Measurements from ENCODE around the gene WDR38.

Gene WDR38

GRCh38 chr9:124829334-124829669 is 24.0 kb upstream of the WDR38 start:
- H3K4me2 ChIP-seq (ENCODE audit: low read depth, low read length, poor library complexity, severe bottlenecking): no peak overlapping the region
- H3K4me1 ChIP-seq (ENCODE audit: insufficient read depth, low read length, poor library complexity, severe bottlenecking): no peaks in the 10 kb centered on the region
- TF ChIP-seq CTCF (conservative IDR thresholded peaks at IDR 0.05; ENCODE audit: low read length) (no peak), EZH2phosphoT487 (IDR thresholded peaks at IDR 0.05; ENCODE audit: borderline replicate concordance) (no peak)
- no peaks in the 10 kb centered on the region for H3K9me3 ChIP-seq (ENCODE audit: insufficient read depth, low read depth, low read length)
- H3K9ac ChIP-seq (ENCODE audit: low read depth, low read length, poor library complexity, severe bottlenecking): no peak overlapping the region
- H3K27me3 ChIP-seq (ENCODE audit: insufficient read depth, low read length, poor library complexity, severe bottlenecking): no peaks in the 10 kb centered on the region
- H3K36me3 ChIP-seq (ENCODE audit: insufficient read depth, low read length): no peaks in the 10 kb centered on the region
- no peaks in the 10 kb centered on the region for H4K20me1 ChIP-seq (ENCODE audit: insufficient read depth, low read length, poor library complexity, severe bottlenecking)
- no peak overlapping the region for H2AFZ ChIP-seq (ENCODE audit: low read length)
- H3K79me2 ChIP-seq (ENCODE audit: insufficient read depth, low read length): no peaks in the 10 kb centered on the region
- no peak overlapping the region for H3K4me3 ChIP-seq (ENCODE audit: low read length, poor library complexity, severe bottlenecking)
- no peaks in the 10 kb centered on the region for H3F3A ChIP-seq (ENCODE audit: low read depth)
- H3K9me2 ChIP-seq (replicated peaks; ENCODE audit: low read depth, low read length): no peaks in the 10 kb centered on the region

GRCh38 chr9:124830593-124830992 is 22.7 kb upstream of the WDR38 start:
- no peaks in the 10 kb centered on the region for H3K9me3 ChIP-seq (ENCODE audit: insufficient read depth, low read depth, low read length)
- no peaks in the 10 kb centered on the region for H3K4me1 ChIP-seq (ENCODE audit: insufficient read depth, low read length, poor library complexity, severe bottlenecking)
- H3K79me2 ChIP-seq (ENCODE audit: insufficient read depth, low read length): no peaks in the 10 kb centered on the region
- H3K9ac ChIP-seq (ENCODE audit: low read depth, low read length, poor library complexity, severe bottlenecking): no peak overlapping the region
- TF ChIP-seq EZH2phosphoT487 (IDR thresholded peaks at IDR 0.05; ENCODE audit: borderline replicate concordance): no peak
- no peak for TF ChIP-seq CTCF (conservative IDR thresholded peaks at IDR 0.05; ENCODE audit: low read length)
- no peak overlapping the region for H3K4me3 ChIP-seq (ENCODE audit: low read length, poor library complexity, severe bottlenecking)
- no peaks in the 10 kb centered on the region for H3F3A ChIP-seq (ENCODE audit: low read depth)
- no peaks in the 10 kb centered on the region for H3K27me3 ChIP-seq (ENCODE audit: insufficient read depth, low read length, poor library complexity, severe bottlenecking)
- no peaks in the 10 kb centered on the region for H3K36me3 ChIP-seq (ENCODE audit: insufficient read depth, low read length)
- no peak overlapping the region for H2AFZ ChIP-seq (ENCODE audit: low read length)
- H3K4me2 ChIP-seq (ENCODE audit: low read depth, low read length, poor library complexity, severe bottlenecking): no peak overlapping the region
- no peaks in the 10 kb centered on the region for H3K9me2 ChIP-seq (replicated peaks; ENCODE audit: low read depth, low read length)
- no peaks in the 10 kb centered on the region for H4K20me1 ChIP-seq (ENCODE audit: insufficient read depth, low read length, poor library complexity, severe bottlenecking)

- Histone ChIP-seq H3K9ac (ENCODE audit: low read depth, low read length, poor library complexity, severe bottlenecking) (no peak overlapping the region), H3K4me2 (ENCODE audit: low read depth, low read length, poor library complexity, severe bottlenecking) (no peak overlapping the region), H3K4me1 (ENCODE audit: insufficient read depth, low read length, poor library complexity, severe bottlenecking) (no peaks in the 10 kb centered on the region), H2AFZ (ENCODE audit: low read length) (no peak overlapping the region), H3K4me3 (ENCODE audit: low read length, poor library complexity, severe bottlenecking) (no peak overlapping the region), H3K9me3 (ENCODE audit: insufficient read depth, low read depth, low read length) (no peaks in the 10 kb centered on the region), H3K36me3 (ENCODE audit: insufficient read depth, low read length) (no peaks in the 10 kb centered on the region), H3K9me2 (replicated peaks; ENCODE audit: low read depth, low read length) (no peaks in the 10 kb centered on the region), H3K27me3 (ENCODE audit: insufficient read depth, low read length, poor library complexity, severe bottlenecking) (no peaks in the 10 kb centered on the region), H3K79me2 (ENCODE audit: insufficient read depth, low read length) (no peaks in the 10 kb centered on the region), H3F3A (ENCODE audit: low read depth) (no peaks in the 10 kb centered on the region), H4K20me1 (ENCODE audit: insufficient read depth, low read length, poor library complexity, severe bottlenecking) (no peaks in the 10 kb centered on the region)
- no peak for TF ChIP-seq EZH2phosphoT487 (IDR thresholded peaks at IDR 0.05; ENCODE audit: borderline replicate concordance)
- TF ChIP-seq CTCF (conservative IDR thresholded peaks at IDR 0.05; ENCODE audit: low read length): no peak
Observed at GRCh38 chr9:124831642-124832364, 21.5 kb upstream of the WDR38 start.

Measured in Loucy (cell line).